Measurements from ENCODE around the gene CDC42BPG.
"Not testable (repeated sequence)": the region's sequence is repeated elsewhere in the genome, so short reads cannot be mapped to it uniquely, and the experiment has no call there.

The CDC42BPG gene

GRCh38 chr11:64834031-64834722 is 10.3 kb downstream of the CDC42BPG start:
- FAIRE-seq, result no peak

DNA sequence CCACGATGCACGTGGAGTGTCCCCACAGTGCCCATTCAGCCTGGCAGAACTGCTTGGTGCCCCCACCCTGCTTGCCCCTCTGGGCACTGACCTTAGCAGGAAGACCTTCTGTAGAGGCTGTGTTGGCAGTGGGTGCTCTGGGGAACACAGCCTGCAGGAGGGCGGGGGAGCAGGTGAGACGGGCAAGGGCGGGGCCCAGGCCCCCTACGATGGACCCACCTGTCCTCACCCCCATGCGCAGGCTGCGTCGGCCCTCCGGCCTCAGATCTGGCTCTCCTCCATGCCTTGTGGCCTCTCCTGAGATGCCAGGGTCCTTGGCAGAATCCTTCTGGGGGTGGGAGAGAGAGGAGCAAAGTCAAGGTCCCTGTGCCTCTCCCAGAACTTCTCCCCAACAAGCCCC is 10.9 kb downstream of the CDC42BPG start:
- no peak for FAIRE-seq

DNA sequence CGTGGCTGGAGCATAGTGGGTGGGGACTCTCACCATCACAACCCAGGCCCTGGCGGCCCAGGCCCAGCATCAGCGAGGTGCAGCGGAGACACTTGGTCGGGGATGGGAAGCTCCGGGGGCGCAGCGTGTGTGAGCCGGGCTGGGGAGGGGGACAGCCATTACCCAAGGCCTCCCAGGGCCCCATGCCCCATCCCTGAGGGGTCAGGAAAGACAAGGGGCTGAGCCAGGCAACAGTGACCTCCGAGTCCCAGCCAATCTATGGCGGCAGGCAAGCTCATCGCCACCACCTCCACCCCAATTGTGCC is 11.3 kb downstream of the CDC42BPG start:
- no peak for FAIRE-seq

DNA sequence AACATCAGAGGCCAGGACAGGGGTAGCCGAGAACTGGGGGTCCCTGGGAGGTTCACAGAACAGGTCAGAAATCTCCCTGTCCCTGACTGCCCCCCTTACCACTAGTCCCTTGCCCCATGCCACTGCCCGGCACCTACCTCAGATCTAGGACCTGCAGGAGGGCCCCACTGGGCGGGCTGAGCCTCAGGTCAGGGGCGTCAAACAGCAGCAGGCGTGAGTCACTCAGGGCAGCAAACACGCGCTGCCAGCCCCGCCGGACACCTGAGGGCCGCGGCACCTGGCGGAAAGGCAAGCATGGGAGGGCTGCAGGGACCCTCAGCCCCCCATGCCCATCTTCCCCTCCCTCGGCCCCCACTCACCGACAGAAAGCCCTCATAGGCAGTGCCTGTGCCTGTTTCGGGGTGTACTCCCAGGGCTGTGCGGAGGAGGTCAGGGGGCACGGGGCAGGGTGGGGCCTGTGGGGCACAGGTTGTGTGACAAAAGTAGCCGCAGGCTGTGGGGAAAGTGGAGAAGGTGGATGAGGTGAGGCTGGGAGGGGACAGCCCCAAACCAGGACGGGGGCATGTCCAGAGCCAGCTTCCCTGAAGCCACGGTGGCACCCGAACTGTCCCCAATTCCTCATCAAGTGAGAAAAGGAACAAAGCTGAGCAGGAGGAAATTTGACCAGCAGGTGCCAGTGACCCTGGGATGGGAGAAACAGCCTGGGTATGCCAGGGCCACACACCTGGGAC is 11.8 kb downstream of the CDC42BPG start:
- FAIRE-seq, result no peak

GRCh38 chr11:64831411-64831891 is 13.0 kb downstream of the CDC42BPG start:
- FAIRE-seq, result no peak

GRCh38 chr11:64829536-64830251 is 14.8 kb downstream of the CDC42BPG start:
- no peak for FAIRE-seq

- FAIRE-seq, result no peak
Measured at GRCh38 chr11:64827451-64827839, 17.0 kb downstream of the CDC42BPG start.

DNA sequence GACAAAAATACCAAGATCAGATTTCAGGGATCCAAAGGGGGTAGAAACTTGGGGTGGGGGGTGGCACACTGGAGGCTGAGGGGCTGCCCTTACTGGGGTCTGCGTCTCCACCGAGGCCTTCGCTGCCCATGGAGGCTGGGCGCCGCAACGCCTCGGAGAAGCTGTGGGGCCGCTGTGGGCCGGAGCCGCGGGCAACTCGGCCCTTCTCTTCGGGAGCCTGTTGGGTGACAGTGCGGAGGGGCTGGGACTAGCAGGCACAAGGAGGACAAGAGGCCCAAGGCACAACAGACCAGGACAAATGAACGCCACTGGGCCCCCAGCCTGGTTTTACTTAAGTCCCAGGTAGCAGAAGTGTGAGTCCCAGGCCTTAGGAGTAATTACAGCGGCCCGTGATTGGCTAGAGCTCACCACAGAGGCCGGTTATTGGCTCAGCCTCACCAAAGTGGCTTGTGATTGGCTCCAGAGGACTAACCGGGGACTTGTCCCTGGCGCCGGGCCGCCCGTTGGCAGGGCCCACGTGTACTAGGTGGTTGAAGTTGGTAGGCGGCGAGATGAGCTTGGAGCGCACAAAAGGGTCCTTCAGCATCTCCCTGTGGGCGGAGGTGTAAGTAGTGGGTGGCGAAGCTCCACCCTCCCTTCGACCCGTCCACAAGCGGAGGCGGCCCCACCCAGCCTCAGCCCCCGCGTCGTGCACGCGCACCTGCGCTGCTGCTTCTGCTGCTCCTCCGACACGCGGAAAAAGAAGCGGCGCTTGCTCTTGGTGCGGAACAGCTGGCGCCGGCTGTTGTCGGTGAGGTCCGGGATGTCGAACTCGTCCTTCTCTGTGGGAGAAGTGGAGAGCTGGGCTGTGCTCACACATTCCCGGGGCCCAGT is 17.6 kb downstream of the CDC42BPG start:
- FAIRE-seq, result no peak

DNA sequence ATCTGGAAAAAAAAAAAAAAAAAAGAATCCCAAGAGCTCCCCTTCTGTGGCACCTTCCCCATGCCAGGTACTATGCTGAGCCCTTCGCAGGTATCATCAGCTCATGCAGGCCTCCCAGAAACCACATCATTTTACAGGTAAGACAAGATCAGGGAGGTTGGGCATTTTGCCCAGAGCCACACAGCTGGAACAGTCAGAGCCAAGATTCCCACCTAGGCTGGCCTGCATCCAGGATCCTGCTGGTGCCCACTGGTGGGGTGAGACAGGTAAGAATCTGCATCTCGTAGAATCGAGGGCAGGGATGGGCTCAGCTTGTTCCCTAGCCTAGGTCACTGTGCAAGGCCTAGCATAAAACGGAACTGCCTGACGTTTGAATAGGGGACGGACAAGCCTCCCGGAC is 18.4 kb downstream of the CDC42BPG start:
- no peak for FAIRE-seq

DNA sequence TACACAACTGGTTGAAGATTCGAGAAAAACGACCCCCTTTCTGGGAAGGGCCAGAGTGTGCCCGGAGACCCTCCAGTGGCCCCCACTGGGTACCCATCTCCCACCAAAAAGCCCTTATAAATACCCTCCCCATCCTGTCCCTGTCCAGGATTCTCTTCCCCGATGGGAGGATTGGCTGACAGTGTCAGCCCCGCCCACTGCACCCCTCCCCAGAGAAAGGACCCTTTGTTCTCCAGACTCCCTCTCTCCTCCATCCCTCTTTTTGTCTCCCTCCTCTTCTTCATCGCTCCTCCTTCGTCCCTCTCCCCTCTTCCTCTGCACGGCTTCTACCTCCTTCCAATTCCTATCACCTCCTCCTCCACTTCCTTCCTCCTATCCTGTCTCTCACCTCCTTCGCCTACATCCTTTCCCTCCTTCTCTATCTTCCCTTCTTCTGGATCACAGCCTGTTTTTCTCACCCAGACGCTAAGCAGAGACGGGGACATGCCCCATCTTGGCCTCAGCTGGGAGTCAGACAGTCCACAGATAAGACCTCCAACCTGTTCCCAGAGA is 20.8 kb downstream of the CDC42BPG start:
- FAIRE-seq, result no peak

DNA sequence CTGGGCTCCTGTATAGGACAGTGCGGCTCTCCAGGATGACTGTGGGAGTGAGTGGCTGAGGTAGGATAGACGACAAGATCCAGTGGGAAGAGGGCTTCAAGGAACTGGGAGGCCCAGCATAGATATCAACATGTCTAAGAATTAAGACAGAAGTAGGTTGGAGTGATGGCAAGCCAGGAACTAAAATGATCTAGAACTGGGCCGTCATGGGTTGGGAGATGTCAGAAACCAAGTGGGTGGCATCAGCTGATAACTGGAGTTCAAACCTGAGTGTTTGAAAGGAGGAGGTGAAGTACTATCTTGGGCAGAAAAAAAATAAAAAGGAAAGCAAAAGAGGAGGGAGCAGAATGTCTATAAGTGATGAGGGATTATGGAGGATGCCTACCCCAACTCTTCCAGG is 27.0 kb downstream of the CDC42BPG start:
- FAIRE-seq, result no peak

DNA sequence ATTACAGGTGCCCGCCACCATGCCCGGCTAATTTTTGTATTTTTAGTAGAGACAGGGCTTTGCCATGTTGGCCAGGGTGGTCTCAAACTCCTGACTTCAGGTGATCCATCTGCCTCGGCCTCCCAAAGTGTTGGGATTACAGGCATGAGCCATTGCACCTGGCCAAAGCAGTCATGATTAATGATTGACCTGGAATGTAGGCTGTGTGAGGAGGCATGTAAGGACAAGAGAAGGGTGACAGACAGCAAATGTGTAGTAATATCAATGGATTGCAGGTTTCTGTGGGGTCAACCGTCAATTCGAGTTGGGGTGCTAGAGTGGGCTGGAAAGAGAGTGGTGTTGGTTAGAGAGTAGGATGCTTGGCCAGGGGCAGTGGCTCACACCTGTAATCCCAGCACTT is 29.0 kb downstream of the CDC42BPG start:
- not testable (repeated sequence) for FAIRE-seq

GRCh38 chr11:64814712-64815187 is 29.7 kb downstream of the CDC42BPG start:
- no peak for FAIRE-seq

DNA sequence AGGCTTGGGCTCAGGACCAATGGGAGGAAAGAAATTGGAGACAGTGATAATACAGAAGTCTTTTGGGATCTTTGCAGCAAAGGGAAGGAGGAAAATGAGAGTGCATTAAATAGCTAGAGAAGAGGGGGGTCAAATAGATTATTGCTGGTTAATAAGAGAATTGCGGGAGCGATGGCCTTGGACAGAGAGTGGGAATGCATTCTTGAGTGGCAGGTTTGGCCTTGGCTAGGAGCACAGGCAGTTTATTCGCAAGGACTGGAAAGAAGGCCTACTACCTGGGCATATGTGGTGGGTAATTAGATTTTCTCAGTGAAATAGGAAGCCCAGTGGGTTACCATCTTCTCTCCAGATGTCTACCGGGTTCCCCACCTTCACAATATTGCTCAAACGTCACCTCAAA is 30.6 kb downstream of the CDC42BPG start:
- FAIRE-seq, result no peak

GRCh38 chr11:64810891-64811272 is 33.6 kb downstream of the CDC42BPG start:
- no peak for FAIRE-seq

GRCh38 chr11:64810271-64810890 is 34.1 kb downstream of the CDC42BPG start, which contains the start of gene MEN1:
Gene MEN1 (minus strand): TSS chr11:64810551. CDS start chr11:64810109, 442 bp downstream.
- no peak for FAIRE-seq

DNA sequence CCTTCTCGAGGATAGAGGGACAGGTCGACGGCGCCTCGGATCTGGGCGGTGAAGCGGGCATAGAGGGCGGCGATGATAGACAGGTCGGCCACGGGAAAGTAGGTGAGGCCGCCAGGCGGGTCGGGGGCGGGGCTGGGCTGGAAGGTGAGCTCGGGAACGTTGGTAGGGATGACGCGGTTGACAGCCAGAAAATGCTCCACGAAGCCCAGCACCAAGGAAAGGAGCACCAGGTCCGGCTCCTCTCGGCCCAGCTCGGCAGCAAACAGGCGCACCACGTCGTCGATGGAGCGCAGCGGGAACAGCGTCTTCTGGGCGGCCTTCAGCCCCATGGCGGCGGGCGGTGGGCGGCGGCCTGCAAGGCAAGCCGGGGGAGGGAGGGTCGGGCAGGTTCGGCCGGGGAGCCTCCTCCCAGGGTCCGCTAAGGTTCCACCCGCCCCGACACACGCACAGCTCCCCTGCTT is 34.6 kb downstream of the CDC42BPG start:
- FAIRE-seq, result no peak

- FAIRE-seq, result no peak
Measured at GRCh38 chr11:64805481-64805880, 39.0 kb downstream of the CDC42BPG start.

DNA sequence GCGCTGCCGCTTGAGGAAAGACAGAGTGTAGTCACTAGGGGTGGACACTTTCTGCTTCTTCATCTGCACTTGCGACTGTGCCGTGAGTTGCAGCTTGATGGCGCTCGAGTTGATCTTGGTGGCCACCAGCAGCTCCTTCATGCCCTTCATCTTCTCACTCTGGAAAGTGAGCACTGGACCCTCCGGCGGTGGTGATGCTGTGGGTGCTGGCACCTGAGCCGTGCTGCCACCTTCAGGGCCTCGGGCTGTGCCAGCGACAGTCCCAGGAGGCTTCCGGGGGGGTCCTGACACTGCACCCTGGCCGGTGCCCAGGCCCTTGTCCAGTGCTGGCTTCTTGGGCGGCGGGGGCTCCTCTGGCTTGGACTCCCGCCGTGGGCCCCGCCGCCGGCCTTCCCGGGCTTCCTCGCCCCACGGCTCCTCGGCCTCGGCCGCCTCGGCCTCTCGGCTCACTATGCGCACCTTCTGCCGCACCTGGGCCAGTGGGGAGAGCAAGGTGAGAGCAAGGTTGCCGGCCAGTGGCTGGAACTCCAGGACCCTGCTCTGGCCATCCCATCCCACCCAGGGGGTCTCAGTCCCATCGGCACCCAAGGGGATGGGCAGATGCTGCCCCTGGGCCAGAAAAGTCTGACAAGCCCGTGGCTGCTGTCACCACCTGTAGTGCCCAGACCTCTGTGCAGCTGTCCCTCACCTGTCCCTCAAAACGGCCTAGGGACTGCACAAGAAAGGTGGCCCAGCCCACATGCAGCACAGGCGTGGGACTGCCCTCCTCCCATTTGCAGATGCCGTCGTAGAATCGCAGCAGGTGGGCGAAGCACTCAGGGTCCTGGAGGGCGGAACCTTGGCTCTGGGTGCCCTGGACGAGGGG is 39.9 kb downstream of the CDC42BPG start:
- no peak for FAIRE-seq

DNA sequence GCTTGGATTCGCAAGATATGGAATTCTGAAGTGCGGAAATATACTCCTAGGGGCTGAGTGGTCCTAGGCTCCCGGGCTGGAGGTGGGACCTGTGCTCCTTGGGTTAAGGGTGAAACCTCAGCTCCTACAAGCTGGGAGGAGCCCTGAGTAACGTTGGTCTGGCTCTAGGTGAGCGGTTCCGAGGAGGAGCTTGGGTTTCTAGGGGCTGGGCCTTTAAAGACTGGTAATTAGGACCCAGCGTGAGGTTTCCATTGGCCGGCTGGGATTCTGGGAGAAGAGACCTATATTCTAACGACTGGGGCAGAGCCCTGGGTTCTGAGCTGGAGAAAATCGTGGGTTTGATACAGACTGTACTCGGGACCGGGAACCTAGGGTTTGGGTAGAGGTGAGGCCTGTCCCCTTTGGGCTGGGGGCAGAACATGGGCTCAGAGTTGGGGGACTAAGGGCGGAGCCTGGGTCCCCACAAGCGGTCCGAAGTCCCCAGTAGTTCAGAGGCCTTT is 40.6 kb downstream of the CDC42BPG start:
- FAIRE-seq, result no peak
